Measurements from ENCODE around the gene EXOC4. TPM values are rescaled to one million over a fixed set of nuclear protein-coding genes. Genes with fewer than 3 reads are reported as not detected.

EXOC4 gene
- total and polyA plus RNA-seq, 2 of the 8 experiments (the other 6 are each of a cell fraction or from before 2014, with no cell fraction given): 27.0 to 67.3 TPM

DNA sequence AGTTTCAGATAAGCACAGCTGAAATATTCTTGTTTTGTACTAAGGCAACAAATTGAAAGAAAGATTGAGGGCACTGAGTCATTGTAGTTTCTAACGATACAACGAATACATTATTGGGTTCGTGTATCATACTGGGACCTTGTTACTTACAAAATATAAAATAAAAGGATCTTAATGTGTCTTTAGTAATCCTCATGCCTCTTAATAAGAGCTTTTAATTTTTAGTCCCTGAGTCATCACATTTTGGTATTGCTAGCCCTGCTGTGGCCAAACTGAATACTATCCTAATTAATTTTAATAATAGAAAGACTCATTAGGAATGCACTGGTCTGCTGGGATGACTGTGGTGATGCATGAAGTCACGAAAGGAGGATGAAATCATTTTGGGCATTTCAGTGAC lies 309.7 kb downstream of the EXOC4 start (continued):
- no peak for TF ChIP-seq ATF2 (IDR thresholded peaks at IDR 0.05; ENCODE audit: low read length)
- TF ChIP-seq HDAC2 (IDR thresholded peaks at IDR 0.05; ENCODE audit: borderline replicate concordance in 1 of 2, low read depth in 2 of 2, low read length in 2 of 2): no peak
- no peak for TF ChIP-seq RAD21 (IDR thresholded peaks at IDR 0.05 in 1 of 2, conservative IDR thresholded peaks at IDR 0.05 in 1 of 2; ENCODE audit: low read depth in 2 of 2, low read length in 2 of 2)
- no peak for TF ChIP-seq KDM1A (IDR thresholded peaks at IDR 0.05; ENCODE audit: borderline replicate concordance, low read length)
- TF ChIP-seq ZNF274 (IDR thresholded peaks at IDR 0.05; ENCODE audit: borderline replicate concordance, extremely low read depth, low read length): no peak
- no peak for TF ChIP-seq JUND (IDR thresholded peaks at IDR 0.05; ENCODE audit: low read length)
- no peak for TF ChIP-seq SP2 (IDR thresholded peaks at IDR 0.05; ENCODE audit: low read length)
- no peak for TF ChIP-seq KDM5A (IDR thresholded peaks at IDR 0.05; ENCODE audit: low read length)
- no peak for TF ChIP-seq TCF12 (IDR thresholded peaks at IDR 0.05; ENCODE audit: low read depth, low read length)
